ENCODE data around the gene TMEM237.

DNA sequence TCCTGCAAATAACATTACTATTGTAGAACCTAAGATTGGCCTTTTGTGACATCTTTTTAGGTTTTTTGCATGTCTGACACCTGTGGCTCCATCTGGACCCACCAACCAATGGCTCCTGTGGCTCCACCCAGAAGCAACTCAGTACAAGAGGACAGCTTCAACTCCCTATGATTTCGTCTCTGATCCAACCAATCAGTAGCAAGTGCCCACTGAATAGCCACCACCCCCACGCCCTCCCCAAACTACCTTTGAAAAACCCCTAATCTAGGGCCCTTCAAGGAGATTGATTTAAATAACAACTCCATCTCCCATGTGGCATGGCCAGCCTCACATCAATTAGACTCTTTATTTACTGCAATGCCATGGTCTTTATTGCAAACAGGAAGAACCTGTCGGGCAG lies 31.5 kb upstream of the TMEM237 start:
- TF ChIP-seq CTCF (IDR thresholded peaks at IDR 0.05) (no peak), EZH2 (IDR thresholded peaks at IDR 0.05; ENCODE audit: borderline replicate concordance, insufficient read depth, low read depth, low read length, poor library complexity, severe bottlenecking) (no peak)
